ENCODE measurements around the gene C6orf120. TPM values are rescaled to one million over a fixed set of nuclear protein-coding genes. Genes with fewer than 3 reads are reported as not detected.

The C6orf120 gene
- total RNA-seq, 1 experiment from 2014 or later = 31.5 TPM

- no peak for TF ChIP-seq REST (IDR thresholded peaks at IDR 0.05; ENCODE audit: insufficient read depth in 1 of 2, low read depth in 2 of 2, low read length in 1 of 2)
- TF ChIP-seq SIN3A (IDR thresholded peaks at IDR 0.05; ENCODE audit: borderline replicate concordance, insufficient read depth, low read depth, low read length) = no peak
- TF ChIP-seq TCF7L2 (IDR thresholded peaks at IDR 0.05; ENCODE audit: low read depth, low read length) = no peak
- no peak for TF ChIP-seq POLR2AphosphoS5 (IDR thresholded peaks at IDR 0.05; ENCODE audit: low read depth, low read length)
- no peak for TF ChIP-seq CTCF (IDR thresholded peaks at IDR 0.05)
- no TSS peak for BruUV-seq (replicated peaks)
- no peak overlapping the region for H3K27ac ChIP-seq (ENCODE audit: low read length)
- ATAC-seq (no peak), DNase-seq (ENCODE audit: low read depth, low spot score) (no peak)
- ChIA-PET CTCF (no interaction called here), POLR2A (no interaction called here)
- no peak overlapping the region for H3K4me3 ChIP-seq (ENCODE audit: low read depth in 2 of 2, low read length in 2 of 2)
- intact Hi-C loops (cut with micrococcal nuclease; ENCODE audit: unreplicated experiment) = no loop called here
- in situ Hi-C loops (cut with HindIII; ENCODE audit: low pct_unique_long_range_greater_than_20kb, low sequenced_read_pairs) = no loop called here
- H3K4me1 ChIP-seq (ENCODE audit: control insufficient read depth, insufficient read depth, low read length) = peaks cover 3% of the 10 kb centered on the region
- H3K27me3 ChIP-seq (ENCODE audit: control insufficient read depth, insufficient read depth, low read length) = no peaks in the 10 kb centered on the region
- H3K9me3 ChIP-seq (ENCODE audit: control insufficient read depth, insufficient read depth, low read depth, low read length) = no peaks in the 10 kb centered on the region
- peaks cover 56% of the 10 kb centered on the region for H3K36me3 ChIP-seq (ENCODE audit: control insufficient read depth, insufficient read depth, low read length)
These were observed 12.3 kb downstream of the C6orf120 start for GRCh38 chr6:169714178-169714577.

- Histone ChIP-seq H3K27ac (ENCODE audit: low read length) (no peak overlapping the region), H3K36me3 (ENCODE audit: control insufficient read depth, insufficient read depth, low read length) (peaks cover 54% of the 10 kb centered on the region), H3K27me3 (ENCODE audit: control insufficient read depth, insufficient read depth, low read length) (no peaks in the 10 kb centered on the region), H3K4me3 (ENCODE audit: low read depth in 2 of 2, low read length in 2 of 2) (no peak overlapping the region), H3K4me1 (ENCODE audit: control insufficient read depth, insufficient read depth, low read length) (peaks cover 6% of the 10 kb centered on the region), H3K9me3 (ENCODE audit: control insufficient read depth, insufficient read depth, low read depth, low read length) (no peaks in the 10 kb centered on the region)
- in situ Hi-C loops (cut with HindIII; ENCODE audit: low pct_unique_long_range_greater_than_20kb, low sequenced_read_pairs) (no loop called here), intact Hi-C loops (cut with micrococcal nuclease; ENCODE audit: unreplicated experiment) (no loop called here)
- no TSS peak for BruUV-seq (replicated peaks)
- POLR2A ChIA-PET = no interaction called here
- DNase-seq (ENCODE audit: low read depth, low spot score) = no peak
- TF ChIP-seq SIN3A (IDR thresholded peaks at IDR 0.05; ENCODE audit: borderline replicate concordance, insufficient read depth, low read depth, low read length) (no peak), POLR2AphosphoS5 (IDR thresholded peaks at IDR 0.05; ENCODE audit: low read depth, low read length) (no peak), CTCF (IDR thresholded peaks at IDR 0.05) (no peak), TCF7L2 (IDR thresholded peaks at IDR 0.05; ENCODE audit: low read depth, low read length) (no peak), REST (IDR thresholded peaks at IDR 0.05; ENCODE audit: insufficient read depth in 1 of 2, low read depth in 2 of 2, low read length in 1 of 2) (no peak)
- CTCF ChIA-PET = interaction anchor here (0.6 kb wide), 1 partner anchor 550 kb away, joined by 3 read pairs; no protein-coding TSS in a partner anchor
- no peak for ATAC-seq
These were observed 12.7 kb downstream of the C6orf120 start for GRCh38 chr6:169714595-169714994.

Measured in Panc1 (cell line).